GM23338 (cell line): ENCODE measurements around the gene CCDC57.

Source experiments
- CTCF ChIP-seq, 2 experiments: fragments of 200-600 bp in 1 of 2; sonication (generic) in 1 of 2; conservative IDR thresholded peaks; 2 replicates each; pipeline versions ENCODE4 v1.5.1 to v1.6.1; 2016 to 2017; ENCODE audit warnings: antibody characterized with exemption in 2 of 2, low read depth in 2 of 2, mild to moderate bottlenecking in 2 of 2, moderate library complexity in 1 of 2
- EZH2 ChIP-seq: fragments of 200-600 bp; sonication (generic); IDR thresholded peaks from one replicate; pipeline ENCODE4 v1.8.0; 2017; ENCODE audit warnings: antibody characterized with exemption, mild to moderate bottlenecking, low read depth; ENCODE audit not compliant: unreplicated experiment
- NANOG ChIP-seq: IDR thresholded peaks from 2 replicates; pipeline ENCODE4 v1.6.1; 2016; ENCODE audit warnings: antibody characterized with exemption, borderline replicate concordance

- no peak for TF ChIP-seq CTCF (conservative IDR thresholded peaks at IDR 0.05; ENCODE audit: low read depth in 2 of 2)
- no peak for TF ChIP-seq EZH2
- no peak for TF ChIP-seq NANOG
Measured at GRCh38 chr17:82076018-82076784, 136.4 kb downstream of the CCDC57 start.
